Measurements from ENCODE around the gene GCSAM.

Gene GCSAM

GRCh38 chr3:112097378-112097777 lies 35.7 kb downstream of the GCSAM start:
- DNase-seq = peak; percentile 89

- no peak for DNase-seq
Measured at GRCh38 chr3:112096176-112096575, 36.9 kb downstream of the GCSAM start.

GRCh38 chr3:112095731-112096130 lies 37.3 kb downstream of the GCSAM start:
- DNase-seq = no peak

- no peak for DNase-seq
Measured at GRCh38 chr3:112093180-112093522, 39.9 kb downstream of the GCSAM start.

GRCh38 chr3:112092496-112093179 lies 40.4 kb downstream of the GCSAM start:
- peak; percentile 81 for DNase-seq

GRCh38 chr3:112090887-112091586 lies 42.0 kb downstream of the GCSAM start:
- DNase-seq = peak; percentile 88

GRCh38 chr3:112089956-112090886 lies 42.8 kb downstream of the GCSAM start:
- DNase-seq = peak; percentile 88

GRCh38 chr3:112088944-112089343 lies 44.1 kb downstream of the GCSAM start:
- DNase-seq = no peak

GRCh38 chr3:112087746-112088145 lies 45.3 kb downstream of the GCSAM start:
- peak; percentile 9 for DNase-seq

- DNase-seq = no peak
Measured at GRCh38 chr3:112086875-112087524, 46.0 kb downstream of the GCSAM start.

GRCh38 chr3:112086076-112086854 lies 46.8 kb downstream of the GCSAM start, which contains the start of gene C3orf52:
TSS of gene C3orf52 (plus strand) at chr3:112086389. CDS start at chr3:112086408, 19 bp downstream.
- peak; percentile 56 for DNase-seq

GRCh38 chr3:112085735-112086075 lies 47.3 kb downstream of the GCSAM start:
- DNase-seq = no peak

GRCh38 chr3:112084980-112085705 lies 47.9 kb downstream of the GCSAM start:
- no peak for DNase-seq

GRCh38 chr3:112083239-112083638 lies 49.8 kb downstream of the GCSAM start:
- DNase-seq = no peak

GRCh38 chr3:112078125-112079083 lies 54.6 kb downstream of the GCSAM start:
- no peak for DNase-seq

- DNase-seq = peak; percentile 31
Measured at GRCh38 chr3:112074616-112075497, 58.2 kb downstream of the GCSAM start.

- no peak for DNase-seq
Measured at GRCh38 chr3:112074006-112074405, 59.0 kb downstream of the GCSAM start.

GRCh38 chr3:112072387-112073060 lies 60.5 kb downstream of the GCSAM start:
- DNase-seq = peak; percentile 32
